Activated naive CD4-positive, alpha-beta T cell treated with anti-CD3 and anti-CD28 coated beads, Interleukin-2, amount 50 U/mL, for 72 hours (primary cell): ENCODE data around the gene MRGPRF. TPM values are rescaled to one million over a fixed set of nuclear protein-coding genes. Genes with fewer than 3 reads are reported as not detected.
A peak's percentile ranks its signal among the peaks of the same experiment; 100 is the strongest.
"Not testable (repeated sequence)": the region's sequence is repeated elsewhere in the genome, so short reads cannot be mapped to it uniquely, and the experiment has no call there.

ENCODE experiments used
- ATAC-seq, 2 donors: fragments of 150-1000 bp; cut with Tn5 transposase; 2 replicates each; pipeline ENCODE4 v1.10.0; 2021; ENCODE audit warnings: mild to moderate bottlenecking in 2 of 2, moderate library complexity in 2 of 2
- DNase-seq, 2 donors: peaks; one replicate each; pipeline ENCODE4 v3.0.0; 2021 to 2022; ENCODE audit warnings: low spot score in 2 of 2
- H3K27ac Mint-ChIP-seq, 2 donors: one replicate each; pipeline ENCODE4 v1.8.0; 2022; ENCODE audit warnings: mild to moderate bottlenecking in 2 of 2, mixed read lengths in 2 of 2
- H3K36me3 Mint-ChIP-seq, 2 donors: one replicate each; pipeline ENCODE4 v1.8.0; 2022; ENCODE audit warnings: mixed read lengths in 2 of 2
- H3K9me3 Mint-ChIP-seq, 2 donors: one replicate each; pipeline ENCODE4 v1.8.0; 2022; ENCODE audit warnings: mixed read lengths in 2 of 2
- total RNA-seq, 2 donors: library from RNA; stranded (reverse); gene quantifications; one replicate each; pipeline ENCODE4 v1.2.3, GENCODE V29; 2022

The MRGPRF gene
- total RNA-seq, 2 donors from 2014 or later, result not detected

- H3K27ac Mint-ChIP-seq, result no peak overlapping the region
- ATAC-seq (no peak), DNase-seq (no peak)
- peaks cover 0 to 14% of the 10 kb centered on the region in 2 donors for H3K36me3 Mint-ChIP-seq
- H3K9me3 Mint-ChIP-seq, result peaks cover 4 to 6% of the 10 kb centered on the region in 2 donors
Measured at GRCh38 chr11:68987211-68987610, 25.8 kb downstream of the MRGPRF start.

- peaks cover 0 to 14% of the 10 kb centered on the region in 2 donors for H3K36me3 Mint-ChIP-seq
- peaks cover 4 to 6% of the 10 kb centered on the region in 2 donors for H3K9me3 Mint-ChIP-seq
- no peak for DNase-seq
- H3K27ac Mint-ChIP-seq, result no peak overlapping the region
- ATAC-seq, result no peak
Measured at GRCh38 chr11:68983801-68984200, 29.2 kb downstream of the MRGPRF start.

DNA sequence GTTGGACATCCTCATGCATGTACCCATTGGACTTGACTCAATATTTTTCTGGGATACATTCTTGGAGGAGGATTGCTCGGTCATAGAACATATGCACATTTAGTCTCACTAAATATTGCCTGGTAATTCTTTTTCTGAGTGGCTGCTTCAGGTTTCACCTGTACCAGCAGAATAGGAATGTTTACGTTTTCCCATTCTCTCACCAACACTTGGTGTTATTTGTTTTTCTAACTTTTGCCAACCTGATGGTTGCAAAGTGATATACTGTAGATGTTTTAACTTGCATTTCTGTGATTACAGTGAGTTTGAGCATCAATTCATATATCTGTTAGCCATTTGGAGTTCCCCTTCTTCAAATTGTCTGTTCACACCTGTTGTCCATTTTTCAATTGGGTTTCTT is 30.9 kb downstream of the MRGPRF start:
- DNase-seq, result no peak
- H3K36me3 Mint-ChIP-seq, result peaks cover 0 to 9% of the 10 kb centered on the region in 2 donors
- no peak overlapping the region for H3K27ac Mint-ChIP-seq
- peaks cover 4 to 6% of the 10 kb centered on the region in 2 donors for H3K9me3 Mint-ChIP-seq
- no peak for ATAC-seq

GRCh38 chr11:68980776-68981065 is 32.3 kb downstream of the MRGPRF start, which contains the start of gene MRGPRD:
MRGPRD (minus strand) TSS chr11:68980986; CDS start chr11:68980986, 0 bp downstream.
- Mint-ChIP-seq H3K9me3 (no peaks in the 10 kb centered on the region), H3K27ac (peak within 1 kb of the TSS in 1 of 2 donors; percentile 50), H3K36me3 (no peaks in the 10 kb centered on the region)
- peak in 1 of 2 donors; percentile 16 for DNase-seq
- no peak for ATAC-seq

DNA sequence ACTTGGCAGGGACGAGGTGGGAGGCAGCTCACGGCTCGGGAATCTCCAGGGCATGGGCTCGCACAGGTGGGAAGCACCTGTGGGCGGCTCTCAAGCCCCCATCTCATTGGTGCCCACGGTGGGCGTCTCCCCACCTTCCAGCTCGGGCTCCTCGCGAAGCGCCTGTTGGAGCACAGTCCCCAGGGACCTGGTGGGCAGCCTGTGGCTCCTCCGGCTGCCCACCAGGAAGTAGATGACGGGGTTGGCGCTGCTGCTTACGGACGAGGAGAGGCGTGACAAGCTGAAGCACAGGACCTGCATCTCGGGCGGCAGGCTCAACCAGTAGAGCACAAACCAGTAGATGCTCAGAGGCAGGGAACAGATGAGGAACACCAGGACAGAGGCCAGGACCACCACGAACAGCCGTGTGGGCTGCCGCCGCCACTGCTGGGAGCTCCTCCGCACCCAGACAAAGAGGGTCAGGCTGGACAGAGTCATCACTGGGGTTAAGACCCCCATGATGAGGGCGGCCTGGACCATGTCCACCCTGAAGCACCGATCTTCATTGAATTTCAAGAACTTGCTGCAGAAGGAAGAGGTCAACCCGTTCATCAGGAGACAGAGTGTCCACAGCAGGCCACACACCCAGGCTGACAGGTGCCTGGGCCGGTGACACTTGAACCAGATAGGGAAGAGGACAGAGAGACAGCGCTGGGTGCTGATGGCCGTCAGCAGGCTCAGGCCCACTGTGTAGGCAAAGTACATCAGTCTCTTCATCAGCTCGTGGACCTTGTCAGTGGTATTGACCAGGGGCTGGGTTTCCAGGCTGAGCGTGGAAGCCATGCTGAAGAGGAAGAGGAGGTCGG is 32.9 kb downstream of the MRGPRF start:
- DNase-seq (peak in 1 of 2 donors; percentile 40), ATAC-seq (no peak)
- H3K36me3 Mint-ChIP-seq, result no peaks in the 10 kb centered on the region
- H3K27ac Mint-ChIP-seq, result peak overlapping the region in 1 of 2 donors; percentile 50
- no peaks in the 10 kb centered on the region for H3K9me3 Mint-ChIP-seq

- DNase-seq (peak in 1 of 2 donors; percentile 50), ATAC-seq (no peak)
- Mint-ChIP-seq H3K36me3 (no peaks in the 10 kb centered on the region), H3K27ac (peak overlapping the region in 1 of 2 donors; percentile 46), H3K9me3 (peaks cover 0 to 4% of the 10 kb centered on the region in 2 donors)
Measured at GRCh38 chr11:68978931-68979594, 34.0 kb downstream of the MRGPRF start.

GRCh38 chr11:68978626-68978930 is 34.5 kb downstream of the MRGPRF start:
- Mint-ChIP-seq H3K9me3 (peaks cover 0 to 4% of the 10 kb centered on the region in 2 donors), H3K36me3 (no peaks in the 10 kb centered on the region), H3K27ac (no peak overlapping the region)
- ATAC-seq, result no peak
- DNase-seq, result peak in 1 of 2 donors; percentile 16

DNA sequence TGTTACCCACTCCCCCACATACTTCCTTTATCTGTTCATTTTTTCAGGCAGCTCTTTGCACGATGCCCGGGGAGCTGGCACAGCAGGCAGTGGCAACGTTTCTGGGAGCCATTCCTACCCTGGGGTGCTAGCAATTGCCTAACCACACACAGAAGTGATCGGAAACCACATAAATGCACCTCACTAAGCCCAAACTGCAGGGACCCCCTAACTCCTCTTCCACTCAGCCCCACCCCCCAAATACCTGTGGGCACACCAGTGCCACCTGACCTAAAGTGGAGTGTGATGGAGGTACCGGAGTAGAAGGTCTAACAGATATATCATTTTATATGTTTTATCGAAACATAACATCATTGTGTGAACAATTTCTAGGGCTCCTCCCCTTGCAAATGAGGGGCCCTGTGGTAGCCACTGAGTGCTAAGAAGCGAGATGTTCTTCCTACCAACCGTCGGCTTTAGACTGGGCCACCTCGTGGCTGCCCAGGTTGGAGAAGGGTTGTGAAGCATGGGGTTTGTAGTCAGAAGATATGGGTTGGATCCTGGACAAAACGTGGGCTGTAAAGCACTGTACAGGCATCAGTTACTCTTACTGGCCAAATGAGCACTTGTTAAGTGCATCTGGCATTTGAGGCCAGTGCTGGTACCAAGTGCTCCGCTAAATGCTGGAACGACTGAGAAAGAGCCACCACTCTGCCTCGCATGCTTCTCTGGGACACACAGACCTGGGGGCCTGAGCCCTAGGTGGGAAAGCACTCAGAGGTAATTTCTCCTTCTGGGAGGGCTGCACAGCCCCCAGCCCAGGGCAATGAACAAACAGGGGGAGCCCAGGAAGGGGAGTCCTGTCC is 35.0 kb downstream of the MRGPRF start:
- H3K36me3 Mint-ChIP-seq, result no peaks in the 10 kb centered on the region
- no peak for ATAC-seq
- H3K27ac Mint-ChIP-seq, result peak overlapping the region in 1 of 2 donors; percentile 29
- peaks cover 0 to 4% of the 10 kb centered on the region in 2 donors for H3K9me3 Mint-ChIP-seq
- no peak for DNase-seq

DNA sequence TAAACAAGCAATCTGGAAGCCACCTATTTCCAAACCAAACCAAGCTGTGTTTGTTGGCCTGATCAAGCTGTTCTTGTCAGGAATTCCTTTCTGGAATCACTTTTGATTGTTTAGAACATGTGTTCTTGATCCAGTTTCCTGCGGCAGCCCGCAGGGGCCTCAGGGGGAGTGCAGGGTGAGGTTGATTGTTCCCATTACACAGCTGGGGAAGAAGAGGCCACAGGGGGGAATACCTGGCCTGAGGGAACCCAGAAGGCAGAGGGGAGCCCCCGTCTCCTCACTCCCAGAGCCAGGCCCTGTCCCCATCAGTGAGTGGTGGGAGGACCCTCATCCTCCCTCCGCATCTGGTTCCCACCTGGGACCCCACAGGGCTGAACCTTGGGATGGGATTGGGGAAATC is 36.5 kb downstream of the MRGPRF start:
- no peak overlapping the region for H3K27ac Mint-ChIP-seq
- ATAC-seq (no peak), DNase-seq (peak in 1 of 2 donors; percentile 33)
- no peaks in the 10 kb centered on the region for H3K36me3 Mint-ChIP-seq
- peaks cover 0 to 4% of the 10 kb centered on the region in 2 donors for H3K9me3 Mint-ChIP-seq

DNA sequence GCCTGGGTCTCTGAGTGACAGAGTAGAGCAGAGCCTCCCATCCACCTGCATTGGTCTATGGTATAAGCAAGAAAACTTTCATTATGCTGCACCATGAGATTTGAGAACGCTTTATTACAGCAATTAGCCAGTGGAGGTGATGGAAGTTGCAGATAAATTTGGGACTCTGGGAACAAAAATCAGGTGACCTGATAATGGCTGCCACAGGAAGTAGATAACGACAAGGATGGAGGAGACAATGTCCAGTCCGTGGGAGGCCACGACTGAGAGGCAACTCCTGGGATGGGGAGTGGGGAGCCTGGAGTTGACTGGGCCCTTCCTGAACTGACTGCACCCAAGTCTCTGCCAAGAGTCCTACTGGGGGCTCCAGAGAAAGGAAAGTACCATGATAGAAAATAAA is 37.0 kb downstream of the MRGPRF start:
- peaks cover 0 to 4% of the 10 kb centered on the region in 2 donors for H3K9me3 Mint-ChIP-seq
- H3K27ac Mint-ChIP-seq, result no peak overlapping the region
- DNase-seq (no peak), ATAC-seq (no peak)
- H3K36me3 Mint-ChIP-seq, result no peaks in the 10 kb centered on the region

- Mint-ChIP-seq H3K9me3 (peaks cover 0 to 4% of the 10 kb centered on the region in 2 donors), H3K36me3 (no peaks in the 10 kb centered on the region), H3K27ac (peak overlapping the region in 1 of 2 donors; percentile 87)
- DNase-seq (peak in 1 of 2 donors; percentile 49), ATAC-seq (peak; percentile 74 to 96)
Measured at GRCh38 chr11:68974421-68975194, 38.4 kb downstream of the MRGPRF start.

DNA sequence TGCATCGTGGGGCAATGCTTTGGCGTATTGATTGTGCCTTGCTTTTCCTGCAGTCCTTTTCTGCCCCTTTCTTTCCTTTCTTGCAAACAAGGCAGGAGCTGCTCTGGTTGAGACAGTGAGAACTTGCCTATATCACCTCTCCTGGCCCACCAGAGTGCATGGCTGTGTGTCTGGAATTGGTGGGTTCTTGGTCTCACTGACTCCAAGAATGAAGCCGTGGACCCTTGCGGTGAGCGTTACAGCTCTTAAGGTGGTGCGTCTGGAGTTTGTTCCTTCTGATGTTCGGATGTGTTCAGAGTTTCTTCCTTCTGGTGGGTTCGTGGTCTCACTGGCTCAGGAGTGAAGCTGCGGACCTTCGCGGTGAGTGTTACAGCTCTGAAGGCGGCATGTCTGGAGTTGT is 39.3 kb downstream of the MRGPRF start:
- not testable (repeated sequence) for H3K36me3 Mint-ChIP-seq, H3K9me3 Mint-ChIP-seq, ATAC-seq, H3K27ac Mint-ChIP-seq, DNase-seq

DNA sequence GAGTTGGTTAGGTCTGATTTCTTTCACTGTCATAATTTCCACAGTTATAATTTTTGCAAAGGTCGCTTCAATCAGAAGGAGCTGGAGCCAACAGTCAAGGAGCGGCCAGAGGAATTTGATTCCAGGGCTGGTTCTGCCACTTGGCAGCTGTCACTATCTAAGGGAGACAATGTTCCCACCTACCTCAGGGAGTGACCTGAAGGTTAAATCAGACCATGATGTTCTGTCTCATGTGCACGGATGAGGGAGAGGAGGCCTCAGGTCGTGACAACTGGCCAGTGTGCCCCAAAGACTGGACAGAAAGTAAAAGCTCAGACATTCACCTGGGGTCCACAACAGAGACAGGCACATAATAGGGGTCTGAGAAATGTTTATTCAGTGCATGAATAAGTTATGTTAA is 39.8 kb downstream of the MRGPRF start:
- peak in 1 of 2 donors; percentile 1 for DNase-seq
- ATAC-seq, result no peak
- no peaks in the 10 kb centered on the region for H3K36me3 Mint-ChIP-seq
- no peak overlapping the region for H3K27ac Mint-ChIP-seq
- H3K9me3 Mint-ChIP-seq, result peaks cover 0 to 4% of the 10 kb centered on the region in 2 donors

GRCh38 chr11:68970921-68971636 is 42.0 kb downstream of the MRGPRF start:
- Mint-ChIP-seq H3K27ac (no peak overlapping the region), H3K36me3 (no peaks in the 10 kb centered on the region), H3K9me3 (peaks cover 0 to 4% of the 10 kb centered on the region in 2 donors)
- no peak for ATAC-seq
- peak in 1 of 2 donors; percentile 21 for DNase-seq

DNA sequence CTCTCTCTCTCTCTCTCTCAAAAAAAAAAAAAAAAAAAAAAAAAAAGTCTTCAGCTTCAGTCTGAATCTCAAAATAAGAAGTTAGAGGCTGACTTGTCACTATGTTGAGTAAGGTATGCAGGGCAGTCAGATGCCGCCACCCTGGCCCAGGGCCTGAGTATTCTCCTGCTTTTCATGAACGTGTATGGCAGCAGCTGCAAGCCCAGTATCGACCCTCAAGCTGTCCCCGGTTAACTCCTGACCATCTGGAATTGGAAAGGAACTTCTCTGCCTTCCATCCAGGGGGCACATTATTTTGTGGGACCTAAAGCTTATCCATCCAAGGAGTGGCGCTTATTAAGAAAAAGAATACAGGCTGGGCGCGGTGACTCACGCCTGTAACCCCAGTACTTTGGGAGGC is 43.7 kb downstream of the MRGPRF start:
- Mint-ChIP-seq H3K9me3 (no peaks in the 10 kb centered on the region), H3K36me3 (no peaks in the 10 kb centered on the region), H3K27ac (no peak overlapping the region)
- DNase-seq, result peak in 1 of 2 donors; percentile 34
- ATAC-seq, result no peak
